ENCODE results near the gene ENPP5. TPM values are rescaled to one million over a fixed set of nuclear protein-coding genes. Genes with fewer than 3 reads are reported as not detected.

Gene ENPP5
- polyA plus RNA-seq, 2 of the 4 experiments (the other 2 are of a cell fraction), result not detected

GRCh38 chr6:46204880-46205650, 34.3 kb upstream of the ENPP5 start:
- H3K27ac ChIP-seq, result no peak overlapping the region
- ATAC-seq (no peak), FAIRE-seq (no peak), DNase-seq (ENCODE audit: low read depth in 1 of 2, low spot score in 1 of 2) (no peak)
- H3K9me3 ChIP-seq, result no peaks in the 10 kb centered on the region
- ChIA-PET POLR2A (no interaction called here), CTCF (no interaction called here)
- 32% methylated on average over 13 of the region's 29 CpGs for WGBS (ENCODE audit: missing lambda C conversion rate)
- no peak for TF ChIP-seq CBX8 (IDR thresholded peaks at IDR 0.05)
- no peak for TF ChIP-seq ATOH8 (CRISPR knock-in tag; IDR thresholded peaks at IDR 0.05; ENCODE audit: low read depth)
- no peak for TF ChIP-seq RNF2 (IDR thresholded peaks at IDR 0.05; ENCODE audit: borderline replicate concordance, low read depth)
- TF ChIP-seq NPAS2 (CRISPR knock-in tag; IDR thresholded peaks at IDR 0.05; ENCODE audit: borderline replicate concordance), result no peak
- no peak for TF ChIP-seq MAFK (IDR thresholded peaks at IDR 0.05; ENCODE audit: partially characterized antibody)
- TF ChIP-seq ESRRA (IDR thresholded peaks at IDR 0.05; ENCODE audit: borderline replicate concordance, low read length), result no peak
- no peak for TF ChIP-seq TP53 (CRISPR knock-in tag; IDR thresholded peaks at IDR 0.05)
- H3K4me2 ChIP-seq, result no peak overlapping the region
- H3K4me1 ChIP-seq, result no peaks in the 10 kb centered on the region
- no peak overlapping the region for H3K4me3 ChIP-seq

GRCh38 chr6:46203391-46204177, 32.8 kb upstream of the ENPP5 start:
- DNase-seq (ENCODE audit: low read depth in 1 of 2, low spot score in 1 of 2) (no peak), ATAC-seq (no peak), FAIRE-seq (no peak)
- H3K4me1 ChIP-seq, result no peaks in the 10 kb centered on the region
- TF ChIP-seq EHMT2 (IDR thresholded peaks at IDR 0.05; ENCODE audit: low read depth), result no peak
- TF ChIP-seq KDM5A (IDR thresholded peaks at IDR 0.05), result no peak
- no peak for TF ChIP-seq RFX5 (IDR thresholded peaks at IDR 0.05)
- no peak for TF ChIP-seq HOXB5 (CRISPR knock-in tag; IDR thresholded peaks at IDR 0.05)
- no peak for TF ChIP-seq BCL3 (IDR thresholded peaks at IDR 0.05)
- TF ChIP-seq RCOR1 (IDR thresholded peaks at IDR 0.05; ENCODE audit: low read depth, low read length), result no peak
- TF ChIP-seq ZC3H11A (IDR thresholded peaks at IDR 0.05), result no peak
- TF ChIP-seq KDM1A (IDR thresholded peaks at IDR 0.05; ENCODE audit: low read depth), result no peak
- TF ChIP-seq NFE2L2 (conservative IDR thresholded peaks at IDR 0.05; ENCODE audit: low read length), result no peak
- TF ChIP-seq FOSL2 (IDR thresholded peaks at IDR 0.05), result no peak
- no peak for TF ChIP-seq FOSL2 (CRISPR knock-in tag; IDR thresholded peaks at IDR 0.05)
- no peak for TF ChIP-seq ZNF302 (CRISPR knock-in tag; IDR thresholded peaks at IDR 0.05)
- no peak for TF ChIP-seq TFCP2L1 (CRISPR knock-in tag; IDR thresholded peaks at IDR 0.05)
- no peak for TF ChIP-seq NPAS2 (CRISPR knock-in tag; IDR thresholded peaks at IDR 0.05; ENCODE audit: borderline replicate concordance)
- TF ChIP-seq RAD21 (conservative IDR thresholded peaks at IDR 0.05 in 1 of 2, IDR thresholded peaks at IDR 0.05 in 1 of 2), result no peak
- H3K9me3 ChIP-seq, result no peaks in the 10 kb centered on the region
- 0% methylated on average over 1 of the region's 2 CpGs for WGBS (ENCODE audit: missing lambda C conversion rate)
- no peak overlapping the region for H3K4me3 ChIP-seq
- H3K4me2 ChIP-seq, result no peak overlapping the region
- CTCF ChIA-PET, result no interaction called here
- POLR2A ChIA-PET, result no interaction called here
- no peak overlapping the region for H3K27ac ChIP-seq

GRCh38 chr6:46201702-46202101, 30.9 kb upstream of the ENPP5 start:
- ChIA-PET CTCF (no interaction called here), POLR2A (no interaction called here)
- no peak for ATAC-seq
- no peak overlapping the region for H3K4me3 ChIP-seq
- H3K27ac ChIP-seq, result no peak overlapping the region
- no peak for DNase-seq (ENCODE audit: low read depth in 1 of 2, low spot score in 1 of 2)
- no peak for FAIRE-seq
- no peaks in the 10 kb centered on the region for H3K4me1 ChIP-seq
- no peak overlapping the region for H3K4me2 ChIP-seq
- 5% methylated on average over 4 of the region's 4 CpGs for WGBS (ENCODE audit: missing lambda C conversion rate)
- H3K9me3 ChIP-seq, result no peaks in the 10 kb centered on the region
- TF ChIP-seq ZNF302 (CRISPR knock-in tag; IDR thresholded peaks at IDR 0.05) (no peak), HEYL (CRISPR knock-in tag; IDR thresholded peaks at IDR 0.05) (no peak), JUNB (IDR thresholded peaks at IDR 0.05) (no peak), EHMT2 (IDR thresholded peaks at IDR 0.05; ENCODE audit: low read depth) (no peak), KDM1A (IDR thresholded peaks at IDR 0.05; ENCODE audit: low read depth) (no peak), RCOR1 (IDR thresholded peaks at IDR 0.05; ENCODE audit: low read depth, low read length) (no peak), BCL3 (IDR thresholded peaks at IDR 0.05) (no peak), PHF8 (IDR thresholded peaks at IDR 0.05; ENCODE audit: borderline replicate concordance, low read depth) (no peak), ESRRA (IDR thresholded peaks at IDR 0.05; ENCODE audit: borderline replicate concordance, low read length) (no peak), REST (IDR thresholded peaks at IDR 0.05) (no peak), NFE2L2 (conservative IDR thresholded peaks at IDR 0.05; ENCODE audit: low read length) (no peak)

Measured in A549 (cell line).